Endothelial cell of umbilical vein (primary cell): ENCODE measurements around the gene F5. TPM values are rescaled to one million over a fixed set of nuclear protein-coding genes. Genes with fewer than 3 reads are reported as not detected.

Experiments
- BruUV-seq: library from RNA; stranded (reverse); fragments of 400-500 nt; replicated peaks from 2 replicates; lab custom pipeline; 2021; lab: Mats Ljungman, UMichigan
- CTCF ChIA-PET: fragments of 300-600, 350-600 bp; sonication (Branson Sonifier 250); formaldehyde crosslinking; loops from one replicate; lab custom pipeline; 2021; ENCODE audit warnings: antibody characterized with exemption, inconsistent platforms; lab: Charles Lee
- POLR2A ChIA-PET: fragments of 300-600, 350-600 bp; sonication (Branson Sonifier 250); formaldehyde crosslinking; loops from one replicate; lab custom pipeline; 2021; ENCODE audit warnings: antibody characterized with exemption, inconsistent platforms; lab: Charles Lee
- DNase-seq: peaks from one replicate; pipeline ENCODE4 v3.0.0-alpha.2; 2011; ENCODE audit warnings: low read depth, low spot score
- FAIRE-seq: peaks from 2 replicates; lab custom pipeline; 2011; peaks lifted over from hg19 to GRCh38; lab: Jason Lieb, UNC
- H2AFZ ChIP-seq: 2 replicates; pipeline ENCODE4 v1.6.0; 2012; ENCODE audit warnings: low read depth, low read length, control low read depth, inconsistent platforms
- H3K27ac ChIP-seq: 2 replicates; pipeline ENCODE4 v1.5.1; 2011; ENCODE audit warnings: low read depth, mild to moderate bottlenecking, control low read depth, low read length, moderate library complexity; ENCODE audit not compliant: insufficient read depth
- H3K27me3 ChIP-seq, 2 experiments: 2 replicates each; pipeline versions ENCODE4 v1.6.0 to v1.6.1; 2011; ENCODE audit warnings: low read length in 2 of 2, mixed read lengths in 1 of 2; ENCODE audit not compliant: control insufficient read depth in 2 of 2, insufficient read depth in 2 of 2
- H3K36me3 ChIP-seq, 2 experiments: 2 replicates in 1 of 2; 3 replicates in 1 of 2; pipeline ENCODE4 v1.5.1; 2011; ENCODE audit warnings: low read length in 2 of 2, mild to moderate bottlenecking in 1 of 2, moderate library complexity in 1 of 2; ENCODE audit not compliant: control insufficient read depth in 2 of 2, insufficient read depth in 2 of 2; ENCODE audit errors: extremely low read depth in 1 of 2
- H3K4me1 ChIP-seq: 3 replicates; pipeline ENCODE4 v1.5.1; 2011; ENCODE audit warnings: mild to moderate bottlenecking, low read length; ENCODE audit not compliant: control insufficient read depth, insufficient read depth; ENCODE audit errors: extremely low read depth
- H3K4me2 ChIP-seq: 2 replicates; pipeline ENCODE4 v1.6.1; 2011; ENCODE audit warnings: low read length, control low read depth, mixed read lengths; ENCODE audit not compliant: insufficient read depth
- H3K4me3 ChIP-seq, 3 experiments: fragments of 200-600 bp in 1 of 3; sonication (generic), shearing (Covaris generic) in 1 of 3; replicated peaks in 1 of 3; 2 replicates each; pipeline ENCODE4 v1.5.1; 2011 to 2016; ENCODE audit warnings: control low read depth in 3 of 3, low read length in 3 of 3, mild to moderate bottlenecking in 2 of 3, inconsistent platforms in 1 of 3, low read depth in 1 of 3, moderate library complexity in 1 of 3; ENCODE audit not compliant: insufficient read depth in 1 of 3
- H3K79me2 ChIP-seq: 2 replicates; pipeline ENCODE4 v1.6.0; 2012; ENCODE audit warnings: low read length, inconsistent platforms; ENCODE audit not compliant: control insufficient read depth, insufficient read depth
- H3K9ac ChIP-seq: replicated peaks from 2 replicates; pipeline ENCODE3; 2011; ENCODE audit warnings: low read length, control low read depth; ENCODE audit not compliant: insufficient read depth; ENCODE audit errors: extremely low read depth
- H3K9me1 ChIP-seq: replicated peaks from 3 replicates; pipeline ENCODE4 v1.6.0; 2011; ENCODE audit warnings: mild to moderate bottlenecking, low read length; ENCODE audit not compliant: control insufficient read depth, insufficient read depth; ENCODE audit errors: extremely low read depth
- H3K9me3 ChIP-seq: replicated peaks from 2 replicates; pipeline ENCODE4 v1.5.1; 2012; ENCODE audit warnings: low read length, inconsistent platforms; ENCODE audit not compliant: control insufficient read depth, insufficient read depth
- H4K20me1 ChIP-seq: replicated peaks from 2 replicates; pipeline ENCODE3; 2011; ENCODE audit warnings: mild to moderate bottlenecking, low read length; ENCODE audit not compliant: control insufficient read depth, insufficient read depth; ENCODE audit errors: extremely low read depth
- EZH2 ChIP-seq: IDR thresholded peaks from 2 replicates; pipeline ENCODE4 v1.6.1; 2012; ENCODE audit warnings: borderline replicate concordance, low read depth, mild to moderate bottlenecking, moderate library complexity, low read length, inconsistent platforms; ENCODE audit not compliant: severe bottlenecking
- FOS ChIP-seq: IDR thresholded peaks from 2 replicates; pipeline ENCODE4 v1.6.1; 2011; ENCODE audit warnings: mild to moderate bottlenecking, low read length, moderate library complexity, borderline replicate concordance; ENCODE audit not compliant: insufficient read depth
- GATA2 ChIP-seq: IDR thresholded peaks from 2 replicates; pipeline ENCODE4 v1.7.0; 2011; ENCODE audit warnings: low read depth, mild to moderate bottlenecking, moderate library complexity, mixed read lengths, low read length; ENCODE audit not compliant: insufficient read length, insufficient read depth
- JUN ChIP-seq: IDR thresholded peaks from 2 replicates; pipeline ENCODE4 v1.6.1; 2011; ENCODE audit warnings: borderline replicate concordance, low read depth; ENCODE audit not compliant: insufficient read length, insufficient read depth
- MYC ChIP-seq: IDR thresholded peaks from one replicate; pipeline ENCODE4 v1.6.1; 2011; ENCODE audit warnings: mild to moderate bottlenecking, low read depth, low read length
- POLR2A ChIP-seq: IDR thresholded peaks from 2 replicates; pipeline ENCODE4 v1.6.1; 2012; ENCODE audit warnings: low read depth, mild to moderate bottlenecking, control low read depth, low read length
- POLR2AphosphoS5 ChIP-seq: IDR thresholded peaks from 2 replicates; pipeline ENCODE4 v1.6.1; 2012; ENCODE audit warnings: low read depth, mild to moderate bottlenecking, control low read depth, low read length, moderate library complexity; ENCODE audit not compliant: insufficient read depth
- dilution Hi-C: fragments of 300-500 bp; cut with MboI; formaldehyde crosslinking; loops from one replicate; pipeline ENCODE4 v1.15.0; 2019; ENCODE audit warnings: low sequenced_read_pairs; ENCODE audit not compliant: extremely low pct_ligation_motif_present
- intact Hi-C: fragments of 100-400 bp; cut with micrococcal nuclease; formaldehyde crosslinking; loops from one replicate; pipeline ENCODE4 v1.10.0; 2022
- polyA plus RNA-seq, 4 experiments: library from polyadenylated mRNA; depleted of rRNA in 3 of 4; stranded (reverse) in 3 of 4; unstranded in 1 of 4; fragments of >200 nt; gene quantifications; 2 replicates each; pipeline versions ENCODE4 v1.2.1 to v1.2.3, GENCODE V29; 2011 to 2012; ENCODE audit warnings: missing spikeins in 1 of 4
- total RNA-seq: library from RNA; stranded (reverse); gene quantifications from 2 replicates; pipeline ENCODE4 v1.2.3, GENCODE V29; 2021
- TF ChIP-seq, protein P1 (sequence below): IDR thresholded peaks from 2 replicates; pipeline ENCODE4 v1.6.1; 2011; ENCODE audit not compliant: insufficient read depth, insufficient read length
- TF ChIP-seq, protein P2 (sequence below), 2 donors: IDR thresholded peaks; 1 replicate in 1 of 2; 2 replicates in 1 of 2; pipeline ENCODE4 v1.5.1; 2011; ENCODE audit warnings: low read length in 2 of 2, mild to moderate bottlenecking in 2 of 2, moderate library complexity in 2 of 2, control low read depth in 1 of 2, inconsistent platforms in 1 of 2, low read depth in 1 of 2; ENCODE audit not compliant: insufficient read depth in 1 of 2; ENCODE audit errors: extremely low read depth in 1 of 2

F5 gene
- total and polyA plus RNA-seq, 2 donors (not counting 3 experiments of a cell fraction or from before 2014, with no cell fraction given): not detected

DNA sequence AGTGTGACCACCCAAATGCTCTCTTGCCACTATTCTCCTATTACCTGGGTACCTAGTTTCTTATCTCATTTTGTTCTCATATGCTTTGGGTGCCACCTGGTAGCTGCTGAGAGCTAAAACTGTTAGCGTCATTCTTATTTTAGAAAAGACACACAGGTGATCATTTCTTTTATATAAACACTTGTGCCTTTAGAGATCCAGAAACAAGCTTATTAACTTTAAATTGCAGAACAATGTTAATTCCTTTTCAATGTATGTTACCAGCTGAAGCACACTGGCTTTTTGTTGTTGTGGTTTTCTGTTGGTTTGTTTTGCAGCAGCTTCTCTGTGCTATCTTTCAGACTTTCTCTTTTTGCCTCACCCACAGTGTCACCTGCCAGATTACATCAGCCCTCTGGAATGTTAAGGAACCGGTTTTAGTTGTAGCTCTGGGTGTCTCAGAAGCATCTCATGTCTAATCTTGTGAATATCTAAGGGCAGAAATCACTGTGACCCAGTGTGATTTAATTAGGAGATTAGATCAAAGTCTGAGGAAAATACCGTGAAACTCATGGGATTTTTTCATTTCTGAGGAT, 57.1 kb downstream of the F5 start:
- H3K36me3 ChIP-seq: no peaks in the 10 kb centered on the region
- H2AFZ ChIP-seq: no peak overlapping the region
- CTCF ChIA-PET: interaction anchor here (1.1 to 1.5 kb wide), 3 partner anchors 17 to 892 kb away, joined by 3 read pairs; no protein-coding TSS in a partner anchor
- no peaks in the 10 kb centered on the region for H3K9me3 ChIP-seq
- no peak overlapping the region for H3K4me2 ChIP-seq
- no peak overlapping the region for H3K4me3 ChIP-seq
- no peak for TF ChIP-seq MYC
- intact Hi-C loops (no loop called here), dilution Hi-C loops (no loop called here)
- no TSS peak for BruUV-seq
- no peak for DNase-seq
- no peak overlapping the region for H3K9ac ChIP-seq
- POLR2A ChIA-PET: no interaction called here
- H3K79me2 ChIP-seq: no peaks in the 10 kb centered on the region
- no peaks in the 10 kb centered on the region for H4K20me1 ChIP-seq
- H3K4me1 ChIP-seq: no peaks in the 10 kb centered on the region
- H3K27me3 ChIP-seq: no peaks in the 10 kb centered on the region
- FAIRE-seq: no peak
- no peak overlapping the region for H3K27ac ChIP-seq
- H3K9me1 ChIP-seq: no peaks in the 10 kb centered on the region

DNA sequence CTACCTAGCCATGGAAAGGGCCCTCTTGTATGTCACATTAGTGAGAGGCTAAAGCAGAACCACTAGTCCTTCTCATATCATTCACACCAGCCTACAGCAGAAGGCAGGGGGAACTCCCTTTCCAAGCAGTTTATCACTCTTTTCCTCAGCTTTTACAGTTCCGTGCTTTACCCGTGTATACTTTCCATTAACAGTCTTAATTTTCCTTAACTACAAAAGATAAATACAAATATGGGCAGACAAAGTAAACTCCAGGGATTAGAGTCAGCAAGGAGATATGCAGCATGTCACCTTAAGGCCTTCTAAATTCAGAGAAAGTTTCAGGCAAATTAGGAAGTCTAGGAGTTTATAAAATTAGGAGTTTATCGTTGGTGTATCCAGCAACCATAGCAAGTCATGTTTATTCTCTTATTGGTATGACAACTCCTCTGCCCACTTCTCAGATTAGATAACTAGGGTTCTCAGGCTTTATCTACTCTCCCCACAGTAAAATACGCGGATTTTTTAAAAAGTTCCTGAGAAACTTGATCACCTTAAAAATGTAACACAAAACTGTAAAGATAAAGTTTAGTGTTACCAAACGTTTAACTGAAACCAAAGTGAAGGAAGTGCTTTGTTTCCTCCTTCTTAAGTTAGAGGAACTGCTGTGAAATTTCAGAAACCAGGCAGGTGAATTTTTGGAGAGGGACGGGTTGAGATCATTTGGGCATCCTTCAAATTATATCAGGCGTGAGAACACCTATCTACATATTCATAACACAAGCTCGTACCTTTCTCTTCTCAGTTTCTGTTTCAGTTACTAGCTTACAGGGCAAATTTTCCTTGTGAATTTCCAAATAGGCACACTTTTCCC, 57.8 kb downstream of the F5 start:
- dilution Hi-C loops (no loop called here), intact Hi-C loops (no loop called here)
- Histone ChIP-seq H3K9me3 (no peaks in the 10 kb centered on the region), H4K20me1 (no peaks in the 10 kb centered on the region), H3K27me3 (no peaks in the 10 kb centered on the region), H3K9ac (no peak overlapping the region), H3K79me2 (no peaks in the 10 kb centered on the region), H2AFZ (no peak overlapping the region), H3K4me3 (no peak overlapping the region), H3K27ac (no peak overlapping the region), H3K4me1 (no peaks in the 10 kb centered on the region), H3K36me3 (no peaks in the 10 kb centered on the region), H3K4me2 (no peak overlapping the region), H3K9me1 (no peaks in the 10 kb centered on the region)
- ChIA-PET POLR2A (no interaction called here), CTCF (interaction anchor here (1.1 to 1.5 kb wide), 3 partner anchors 17 to 891 kb away, joined by 3 read pairs; no protein-coding TSS in a partner anchor)
- BruUV-seq: no TSS peak
- DNase-seq: no peak
- no peak for FAIRE-seq
- TF ChIP-seq JUN: no peak
- no peak for TF ChIP-seq POLR2AphosphoS5
- no peak for TF ChIP-seq FOS
- TF ChIP-seq, protein P1, sequence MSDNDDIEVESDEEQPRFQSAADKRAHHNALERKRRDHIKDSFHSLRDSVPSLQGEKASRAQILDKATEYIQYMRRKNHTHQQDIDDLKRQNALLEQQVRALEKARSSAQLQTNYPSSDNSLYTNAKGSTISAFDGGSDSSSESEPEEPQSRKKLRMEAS: no peak
- TF ChIP-seq GATA2: no peak
- no peak for TF ChIP-seq POLR2A
- TF ChIP-seq MYC: no peak
- no peak for TF ChIP-seq EZH2
- TF ChIP-seq, protein P2, sequence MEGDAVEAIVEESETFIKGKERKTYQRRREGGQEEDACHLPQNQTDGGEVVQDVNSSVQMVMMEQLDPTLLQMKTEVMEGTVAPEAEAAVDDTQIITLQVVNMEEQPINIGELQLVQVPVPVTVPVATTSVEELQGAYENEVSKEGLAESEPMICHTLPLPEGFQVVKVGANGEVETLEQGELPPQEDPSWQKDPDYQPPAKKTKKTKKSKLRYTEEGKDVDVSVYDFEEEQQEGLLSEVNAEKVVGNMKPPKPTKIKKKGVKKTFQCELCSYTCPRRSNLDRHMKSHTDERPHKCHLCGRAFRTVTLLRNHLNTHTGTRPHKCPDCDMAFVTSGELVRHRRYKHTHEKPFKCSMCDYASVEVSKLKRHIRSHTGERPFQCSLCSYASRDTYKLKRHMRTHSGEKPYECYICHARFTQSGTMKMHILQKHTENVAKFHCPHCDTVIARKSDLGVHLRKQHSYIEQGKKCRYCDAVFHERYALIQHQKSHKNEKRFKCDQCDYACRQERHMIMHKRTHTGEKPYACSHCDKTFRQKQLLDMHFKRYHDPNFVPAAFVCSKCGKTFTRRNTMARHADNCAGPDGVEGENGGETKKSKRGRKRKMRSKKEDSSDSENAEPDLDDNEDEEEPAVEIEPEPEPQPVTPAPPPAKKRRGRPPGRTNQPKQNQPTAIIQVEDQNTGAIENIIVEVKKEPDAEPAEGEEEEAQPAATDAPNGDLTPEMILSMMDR (IDR thresholded peaks at IDR 0.05; ENCODE audit: extremely low read depth in 1 of 2, insufficient read depth in 1 of 2, low read depth in 1 of 2, low read length in 2 of 2): no peak
